GM12892 (cell line): ENCODE results near the gene NRL.

Experiments used
- POLR2A ChIP-seq: IDR thresholded peaks from 2 replicates; pipeline ENCODE4 v1.6.1; 2011; ENCODE audit warnings: low read depth, low read length, control low read depth
- POLR2AphosphoS5 ChIP-seq: IDR thresholded peaks from 2 replicates; pipeline ENCODE4 v1.6.1; 2011; ENCODE audit warnings: low read depth, low read length, control low read depth
- TAF1 ChIP-seq: IDR thresholded peaks from 2 replicates; pipeline ENCODE4 v1.6.1; 2011; ENCODE audit warnings: low read depth, mild to moderate bottlenecking, control low read depth, low read length, borderline replicate concordance

DNA sequence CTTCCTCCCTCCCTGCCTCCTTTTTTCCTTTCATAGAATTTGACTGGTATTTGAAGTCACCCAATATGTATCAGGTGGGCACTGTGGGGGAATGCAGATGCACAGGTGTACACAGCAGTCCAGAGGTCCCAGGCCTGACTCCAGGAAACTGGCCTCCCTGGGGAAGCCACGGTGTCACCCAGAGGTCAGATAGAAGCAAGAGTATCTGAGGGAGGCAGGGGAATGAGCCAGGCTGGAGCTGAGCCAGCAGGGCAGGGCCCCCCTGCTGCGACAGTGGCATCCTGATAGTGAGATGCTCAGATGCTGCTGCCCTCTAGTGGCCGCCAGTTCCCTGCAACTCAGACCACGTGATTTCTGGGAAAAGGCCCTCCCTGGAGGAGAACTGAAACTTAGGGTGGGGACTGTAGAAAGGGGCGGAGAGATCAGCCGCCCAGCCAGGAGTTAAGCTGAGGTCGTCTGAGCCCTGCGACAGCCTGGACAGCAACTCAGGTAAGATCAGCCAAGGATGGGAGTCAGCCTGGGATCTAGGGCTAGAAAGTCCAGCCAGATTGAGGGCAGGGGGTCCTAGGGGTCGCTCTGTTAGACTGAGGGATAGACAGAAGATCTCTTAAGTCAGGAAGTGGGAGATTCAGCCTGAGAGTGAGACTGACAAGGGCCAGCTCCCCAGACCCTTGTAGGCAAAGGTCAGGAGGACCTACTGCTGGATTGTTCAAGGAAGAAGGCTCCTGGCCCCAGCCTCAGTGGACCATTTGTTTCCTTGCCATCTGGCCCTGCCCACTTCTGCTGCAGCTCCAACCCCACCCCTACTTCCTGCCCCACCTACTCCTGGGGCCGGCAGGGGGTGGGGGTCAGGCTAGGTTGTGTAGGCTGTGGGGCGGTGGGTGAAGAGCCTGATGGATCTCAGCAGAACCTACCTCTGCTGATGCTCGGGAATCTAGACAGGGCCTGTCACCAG is 46.4 kb upstream of the NRL start, which contains the start of gene IRF9:
- peak; percentile 99 for TF ChIP-seq POLR2AphosphoS5
- TF ChIP-seq POLR2A: peak; percentile 99
- peak; percentile 61 for TF ChIP-seq TAF1
